HG03354 (cell line): ENCODE data around the gene C6.
"Not testable (repeated sequence)": the region's sequence is repeated elsewhere in the genome, so short reads cannot be mapped to it uniquely, and the experiment has no call there.

Source experiments
- ATAC-seq: cut with Tn5 transposase; IDR thresholded peaks from one replicate; pipeline ENCODE4 v1.9.1; 2021; ENCODE audit warnings: mild to moderate bottlenecking; ENCODE audit not compliant: unreplicated experiment, poor library complexity, severe bottlenecking

Gene C6

DNA sequence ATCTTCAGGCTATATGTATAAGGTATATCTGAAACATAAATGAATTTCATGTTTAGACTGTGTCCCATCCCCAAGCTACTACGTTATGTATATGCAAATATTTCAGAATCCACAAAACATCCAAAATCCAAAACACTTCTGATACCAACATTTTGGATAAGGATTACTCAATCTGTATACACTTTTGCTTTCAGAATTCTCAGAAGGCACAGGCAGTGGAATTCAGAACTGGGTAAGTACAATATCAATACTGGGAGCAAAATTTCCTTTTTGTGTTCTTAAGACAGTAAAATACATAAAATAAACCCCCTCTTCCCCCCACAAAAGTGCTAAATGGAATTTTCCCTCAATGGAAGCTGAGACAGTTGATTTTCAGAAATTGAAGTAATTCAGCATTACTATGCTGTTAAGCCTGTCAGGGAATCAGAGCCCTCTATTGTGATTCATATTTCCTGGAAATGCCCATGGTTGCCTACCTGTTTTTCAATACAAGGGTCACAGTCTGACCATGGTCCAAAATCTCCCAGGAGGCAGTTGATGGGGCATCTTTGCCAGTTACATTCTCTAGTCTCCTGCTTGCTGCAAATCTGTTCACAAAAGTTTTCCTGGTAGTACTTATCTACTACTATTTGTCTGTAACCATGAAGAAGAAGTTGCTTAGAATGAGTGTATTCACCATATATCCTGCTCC lies 12.1 kb downstream of the C6 start:
- ATAC-seq = no peak

GRCh38 chr5:41200506-41200905 lies 12.8 kb downstream of the C6 start:
- ATAC-seq = no peak

DNA sequence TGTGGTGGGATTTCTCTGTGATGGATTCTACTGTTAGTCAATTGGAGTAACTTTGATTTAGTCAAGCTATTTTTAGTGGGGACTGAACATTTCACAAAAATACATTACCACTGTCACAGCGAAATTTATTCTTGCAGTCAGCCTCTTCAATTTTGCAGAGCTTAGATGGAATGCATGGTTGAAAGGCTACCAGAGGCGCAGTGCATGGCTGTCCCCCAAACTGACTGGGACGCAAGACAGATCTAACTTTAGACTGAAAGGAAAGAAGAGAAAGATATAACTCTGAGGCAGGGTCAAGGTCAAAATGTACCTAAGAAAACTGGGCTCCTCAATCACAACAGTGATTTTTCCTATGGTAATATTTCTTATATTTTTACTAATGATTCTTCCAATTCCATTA lies 13.7 kb downstream of the C6 start:
- ATAC-seq = no peak

DNA sequence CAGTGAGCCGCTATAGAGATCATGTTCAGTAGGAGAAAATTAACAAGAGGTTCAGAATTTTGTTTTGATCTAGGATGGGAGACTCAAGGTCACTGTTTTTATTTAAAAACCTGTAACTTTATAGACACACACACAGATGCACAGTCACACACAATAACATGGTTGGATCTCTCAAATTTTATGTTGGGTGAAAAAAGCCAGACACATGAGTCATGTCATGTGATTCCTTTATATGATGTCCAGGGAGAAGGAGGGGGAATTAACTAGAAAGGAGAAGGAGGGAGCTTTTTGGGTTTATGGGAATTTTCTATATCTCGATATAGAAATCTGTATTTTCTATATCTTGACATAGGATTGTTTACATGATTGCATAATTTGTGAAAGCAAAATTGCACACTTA lies 17.1 kb downstream of the C6 start:
- ATAC-seq = no peak

DNA sequence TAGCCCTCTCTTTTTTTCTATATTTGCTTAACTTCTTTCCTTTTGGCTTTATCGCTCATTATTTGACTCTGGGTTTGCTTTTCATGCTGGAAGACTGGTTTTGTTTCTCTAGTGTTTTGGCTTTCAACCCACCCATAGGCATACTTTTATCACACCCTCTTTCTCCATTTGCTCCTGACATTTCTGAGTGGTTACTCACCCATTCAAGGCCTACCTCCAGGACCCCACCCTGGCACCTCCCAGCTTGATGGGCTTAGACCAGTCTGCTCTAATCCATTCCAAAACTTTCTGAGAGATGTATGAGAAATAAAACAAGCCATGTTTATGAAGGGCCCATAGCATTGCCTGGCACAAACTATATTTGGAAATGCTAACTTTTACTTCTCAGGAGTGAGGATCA lies 18.1 kb downstream of the C6 start:
- no peak for ATAC-seq

DNA sequence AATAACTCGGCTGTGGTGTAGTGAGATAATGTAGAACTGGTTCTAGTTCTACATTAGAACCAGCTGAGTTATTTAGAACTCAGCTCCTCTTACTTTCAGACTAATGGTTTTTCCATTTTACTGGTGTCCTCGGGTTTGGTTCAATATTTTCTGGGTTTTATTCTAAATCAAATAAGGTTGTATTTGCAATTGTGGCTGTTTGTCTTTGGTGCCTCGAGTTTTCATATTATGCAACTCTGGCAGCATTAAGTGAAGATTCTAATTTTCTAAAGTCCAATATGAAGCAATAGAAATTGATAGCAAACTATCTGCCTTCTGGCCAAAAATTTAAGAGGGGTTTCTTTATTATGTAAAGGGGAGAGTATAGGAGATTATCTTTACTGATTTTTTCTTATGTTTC lies 19.0 kb downstream of the C6 start:
- no peak for ATAC-seq

- ATAC-seq = no peak
These were observed 19.7 kb downstream of the C6 start for GRCh38 chr5:41193456-41194205.

DNA sequence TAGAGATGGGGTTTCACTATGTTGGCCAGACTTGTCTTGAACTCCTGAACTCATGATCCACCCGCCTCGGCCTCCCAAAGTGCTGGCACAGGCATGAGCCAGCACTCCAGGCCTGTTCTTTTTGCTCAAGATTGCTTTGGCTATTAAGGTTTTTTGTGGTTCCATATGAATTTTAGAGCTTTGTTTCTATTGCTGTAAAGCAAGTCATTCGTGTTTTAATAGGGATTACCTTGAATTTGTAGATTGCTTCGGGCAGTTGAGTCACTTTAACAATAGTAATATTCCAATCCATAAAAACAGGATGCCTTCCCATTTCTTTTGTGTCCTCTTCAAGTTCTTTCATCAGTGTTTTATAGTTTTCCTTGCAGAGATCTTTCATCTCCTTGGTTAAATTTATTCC lies 22.1 kb downstream of the C6 start:
- ATAC-seq = no peak

GRCh38 chr5:41186143-41186542 lies 27.2 kb downstream of the C6 start:
- no peak for ATAC-seq

GRCh38 chr5:41183331-41183730 lies 30.0 kb downstream of the C6 start:
- ATAC-seq = not testable (repeated sequence)

- ATAC-seq = no peak
These were observed 30.7 kb downstream of the C6 start for GRCh38 chr5:41182666-41183065.

GRCh38 chr5:41181691-41182564 lies 31.4 kb downstream of the C6 start:
- ATAC-seq = no peak

- ATAC-seq = no peak
These were observed 36.4 kb downstream of the C6 start for GRCh38 chr5:41176952-41177351.

- ATAC-seq = no peak
These were observed 41.3 kb downstream of the C6 start for GRCh38 chr5:41172012-41172411.

DNA sequence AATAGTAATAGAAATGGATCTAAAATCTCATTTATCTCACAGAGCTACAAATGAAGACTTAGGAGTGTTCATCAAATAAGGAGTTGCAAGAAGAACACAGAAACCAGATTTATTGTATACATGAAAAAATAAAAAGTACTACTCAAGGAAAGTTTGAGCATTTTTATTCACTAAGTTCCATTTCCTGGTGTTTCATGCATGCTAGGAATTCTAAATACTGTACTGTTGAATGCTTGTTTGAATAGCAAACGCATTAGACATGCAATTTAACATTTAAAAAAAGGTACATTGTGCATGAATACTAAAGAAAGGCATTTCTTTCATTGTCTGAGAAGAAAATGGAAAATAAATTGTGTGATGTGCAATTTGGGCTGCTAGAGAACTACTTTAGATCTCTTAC lies 52.1 kb downstream of the C6 start:
- no peak for ATAC-seq

DNA sequence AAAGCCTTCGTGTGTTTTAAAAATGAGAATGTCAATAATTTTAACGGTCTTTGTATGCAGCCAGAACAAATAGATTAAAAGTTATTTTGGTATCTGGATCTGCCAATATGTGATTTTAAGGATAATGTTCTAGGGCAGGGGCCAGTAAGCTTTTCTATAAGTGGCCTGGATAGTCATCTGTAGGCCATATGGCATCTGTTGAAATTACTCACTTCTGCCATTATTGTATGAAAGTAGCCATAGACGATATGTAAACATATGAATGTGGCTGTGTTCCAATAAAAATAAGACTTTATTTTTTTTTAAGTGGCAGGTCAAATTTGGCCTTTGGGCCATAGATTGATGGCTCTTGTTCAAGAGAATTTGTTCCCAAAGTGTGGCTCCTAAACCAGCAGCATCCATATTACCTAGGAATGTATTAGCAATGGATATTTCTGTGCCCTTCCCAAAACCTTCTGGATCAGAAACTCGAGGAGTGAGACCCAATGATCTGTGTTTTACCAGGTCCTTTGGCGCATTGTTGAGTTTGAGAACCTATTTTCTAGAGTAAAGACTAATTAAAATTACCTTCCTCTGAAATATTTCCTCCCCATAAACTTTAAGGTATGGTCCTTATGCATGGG lies 55.9 kb downstream of the C6 start:
- ATAC-seq = no peak

- ATAC-seq = no peak
These were observed 56.6 kb downstream of the C6 start for GRCh38 chr5:41156739-41157138.

- no peak for ATAC-seq
These were observed 58.8 kb downstream of the C6 start for GRCh38 chr5:41154491-41154890.

DNA sequence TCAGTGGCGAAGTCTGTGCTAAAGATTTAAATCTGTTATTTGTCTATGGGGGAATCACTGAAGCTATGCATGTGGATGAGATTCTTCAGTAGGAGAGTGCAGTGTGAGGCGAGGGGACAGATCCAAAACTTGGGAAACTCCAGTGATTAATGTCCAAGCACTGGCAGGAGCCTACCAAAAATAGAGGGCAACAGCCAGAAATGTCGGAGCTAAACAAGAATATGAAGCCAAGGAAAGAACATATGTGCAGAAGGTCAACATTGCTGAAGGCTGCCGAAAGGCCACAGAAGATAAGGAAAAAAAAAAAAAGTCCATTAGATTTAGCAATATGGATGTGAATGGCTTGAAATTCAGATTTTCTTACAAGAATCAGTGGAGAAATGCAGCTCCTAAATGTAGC lies 61.8 kb downstream of the C6 start:
- ATAC-seq = no peak

DNA sequence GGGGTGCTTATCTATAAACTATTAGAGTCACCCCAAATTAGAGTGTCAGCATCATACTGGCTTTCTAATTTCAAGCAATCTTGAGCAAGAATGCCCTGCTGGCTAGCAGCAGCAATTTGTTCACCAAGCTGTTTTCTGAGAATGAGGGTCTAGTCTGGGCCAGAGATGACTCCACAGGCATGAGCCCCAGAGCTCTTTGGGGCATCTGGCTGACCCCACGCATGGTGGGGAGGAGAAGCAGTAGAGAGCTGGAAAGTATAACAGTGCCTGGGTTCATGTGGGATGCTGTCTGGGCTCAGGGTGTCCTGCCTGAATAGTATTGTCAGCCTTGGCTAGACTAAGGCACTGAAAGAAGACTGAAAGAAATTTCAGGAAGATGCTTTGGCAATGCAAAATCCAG lies 64.9 kb downstream of the C6 start:
- ATAC-seq = no peak
